Muscle of leg (tissue), 16 donors: ENCODE measurements around the gene TBC1D5. TPM values are rescaled to one million over a fixed set of nuclear protein-coding genes. Genes with fewer than 3 reads are reported as not detected.
"Not testable (repeated sequence)": the region's sequence is repeated elsewhere in the genome, so short reads cannot be mapped to it uniquely, and the experiment has no call there.

Source experiments
- DNase-seq: peaks from one replicate; pipeline ENCODE4 v3.0.0; 2013
- H3K27ac ChIP-seq: one replicate; pipeline ENCODE4 v1.5.1; 2013; ENCODE audit warnings: mild to moderate bottlenecking, low read length, control low read depth
- H3K27me3 ChIP-seq: one replicate; pipeline ENCODE4 v1.6.1; 2013; ENCODE audit warnings: low read length; ENCODE audit not compliant: control insufficient read depth, insufficient read depth
- H3K36me3 ChIP-seq: one replicate; pipeline ENCODE4 v1.6.1; 2013; ENCODE audit warnings: low read length; ENCODE audit not compliant: control insufficient read depth, insufficient read depth
- H3K4me1 ChIP-seq: one replicate; pipeline ENCODE4 v1.6.1; 2013; ENCODE audit warnings: low read length; ENCODE audit not compliant: control insufficient read depth, insufficient read depth
- H3K4me3 ChIP-seq: one replicate; pipeline ENCODE4 v1.5.1; 2013; ENCODE audit warnings: low read length, control low read depth
- H3K9me3 ChIP-seq: replicated peaks from 2 replicates; pipeline ENCODE4 v1.6.1; 2013; ENCODE audit warnings: low read depth, low read length; ENCODE audit not compliant: control insufficient read depth
- WGBS: methylation state at CpG from one replicate; pipeline ENCODE4 v1.1.5; 2013; ENCODE audit warnings: missing lambda C conversion rate; ENCODE audit not compliant: insufficient coverage; 5-methylcytosine and 5-hydroxymethylcytosine counted together
- long read RNA-seq, 11 donors: transcript quantifications; one replicate each; lab custom pipeline, GENCODE V29; 2026
- polyA plus RNA-seq, 8 donors: library from polyadenylated mRNA; unstranded; fragments of 120-200 nt; gene quantifications; one replicate each; pipeline versions ENCODE4 v1.2.1 to v1.2.3, GENCODE V29; 2013; ENCODE audit warnings: inconsistent platforms in 1 of 8, low replicate concordance in 1 of 8; ENCODE audit not compliant: insufficient read length in 8 of 8, insufficient read depth in 1 of 8
- total RNA-seq: library from RNA; stranded (reverse); fragments of 120-200 nt; gene quantifications from one replicate; pipeline ENCODE4 v1.2.4, GENCODE V29; 2013

Gene TBC1D5, protein sequence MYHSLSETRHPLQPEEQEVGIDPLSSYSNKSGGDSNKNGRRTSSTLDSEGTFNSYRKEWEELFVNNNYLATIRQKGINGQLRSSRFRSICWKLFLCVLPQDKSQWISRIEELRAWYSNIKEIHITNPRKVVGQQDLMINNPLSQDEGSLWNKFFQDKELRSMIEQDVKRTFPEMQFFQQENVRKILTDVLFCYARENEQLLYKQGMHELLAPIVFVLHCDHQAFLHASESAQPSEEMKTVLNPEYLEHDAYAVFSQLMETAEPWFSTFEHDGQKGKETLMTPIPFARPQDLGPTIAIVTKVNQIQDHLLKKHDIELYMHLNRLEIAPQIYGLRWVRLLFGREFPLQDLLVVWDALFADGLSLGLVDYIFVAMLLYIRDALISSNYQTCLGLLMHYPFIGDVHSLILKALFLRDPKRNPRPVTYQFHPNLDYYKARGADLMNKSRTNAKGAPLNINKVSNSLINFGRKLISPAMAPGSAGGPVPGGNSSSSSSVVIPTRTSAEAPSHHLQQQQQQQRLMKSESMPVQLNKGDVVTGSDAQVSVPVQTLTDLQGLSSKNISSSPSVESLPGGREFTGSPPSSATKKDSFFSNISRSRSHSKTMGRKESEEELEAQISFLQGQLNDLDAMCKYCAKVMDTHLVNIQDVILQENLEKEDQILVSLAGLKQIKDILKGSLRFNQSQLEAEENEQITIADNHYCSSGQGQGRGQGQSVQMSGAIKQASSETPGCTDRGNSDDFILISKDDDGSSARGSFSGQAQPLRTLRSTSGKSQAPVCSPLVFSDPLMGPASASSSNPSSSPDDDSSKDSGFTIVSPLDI
- 58.7 TPM for total RNA-seq
- 10 to 100 TPM; 19.0 to 36.5 (median 31.0) TPM for polyA plus RNA-seq
- long read RNA-seq, donor 1: 0 reads
- long read RNA-seq, donor 2: 0 reads
- long read RNA-seq, donor 3: 0 reads
- long read RNA-seq, donor 4: 0 reads
- long read RNA-seq, donor 5: 0 reads
- long read RNA-seq, donor 6, partial matches to known transcripts: 18 of 23 reads
- long read RNA-seq, donor 6, other reads (novel, unspliced or antisense): 5 of 23 reads
- long read RNA-seq, donor 7: 0 reads
- long read RNA-seq, donor 8, partial matches to known transcripts: 17 of 17 reads
- long read RNA-seq, donor 8, other reads (novel, unspliced or antisense): 0 of 17 reads
- long read RNA-seq, donor 9: 0 reads
- long read RNA-seq, donor 10, partial matches to known transcripts: 25 of 25 reads
- long read RNA-seq, donor 10, other reads (novel, unspliced or antisense): 0 of 25 reads
- long read RNA-seq, donor 11: 0 reads

DNA sequence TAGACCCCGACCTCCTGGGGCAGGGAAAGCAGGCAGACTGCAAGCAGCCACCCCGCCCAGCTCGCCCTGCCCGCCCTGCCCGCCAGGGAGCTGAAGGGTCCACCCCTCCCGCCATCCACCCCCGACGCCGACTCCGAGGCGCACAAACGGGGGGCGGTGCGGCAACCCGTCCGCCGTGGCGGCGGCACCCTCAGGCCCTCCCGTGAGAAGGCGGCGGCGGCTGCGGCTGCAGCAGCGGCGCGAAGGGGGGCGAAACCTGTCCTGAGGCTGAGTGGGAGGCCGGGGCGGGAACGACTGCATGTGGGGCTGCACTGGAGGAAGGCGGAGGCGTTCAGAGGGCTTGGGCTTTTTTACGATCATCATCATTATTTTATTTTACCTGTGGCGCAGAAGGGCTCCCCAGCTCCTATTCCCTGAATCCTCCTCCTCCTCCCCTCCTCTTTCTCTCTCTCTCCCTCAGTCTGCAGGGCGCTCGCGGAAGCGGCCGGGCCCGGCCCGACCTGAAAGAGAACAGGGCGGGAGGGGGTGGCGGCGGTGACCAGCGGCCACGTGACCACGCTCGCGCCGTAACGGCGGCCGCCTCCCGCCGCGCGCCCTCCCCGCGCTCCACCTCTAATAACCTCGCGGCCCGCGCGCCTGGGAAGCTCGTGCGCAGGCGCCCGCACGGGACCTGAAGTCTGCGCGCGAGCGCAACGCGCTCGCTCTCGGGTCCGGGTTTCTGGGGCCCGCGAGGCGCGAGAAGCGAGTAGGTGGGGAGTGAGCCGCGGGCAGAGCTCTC lies at the start of gene TBC1D5:
TSS of gene TBC1D5 (minus strand) at position 530 of the 778 bp plus-strand sequence. CDS start 234,061 bp downstream, outside the sequence.
- DNase-seq: peak; percentile 99
- Histone ChIP-seq H3K4me1 (peaks cover 15% of the 10 kb centered on the region), H3K36me3 (peaks cover 2% of the 10 kb centered on the region), H3K4me3 (peak within 1 kb of the TSS; percentile 88), H3K27me3 (no peaks in the 10 kb centered on the region), H3K9me3 (no peaks in the 10 kb centered on the region), H3K27ac (peak within 1 kb of the TSS; percentile 99)
- WGBS: 0% methylated on average over 67 of the region's 86 CpGs

DNA sequence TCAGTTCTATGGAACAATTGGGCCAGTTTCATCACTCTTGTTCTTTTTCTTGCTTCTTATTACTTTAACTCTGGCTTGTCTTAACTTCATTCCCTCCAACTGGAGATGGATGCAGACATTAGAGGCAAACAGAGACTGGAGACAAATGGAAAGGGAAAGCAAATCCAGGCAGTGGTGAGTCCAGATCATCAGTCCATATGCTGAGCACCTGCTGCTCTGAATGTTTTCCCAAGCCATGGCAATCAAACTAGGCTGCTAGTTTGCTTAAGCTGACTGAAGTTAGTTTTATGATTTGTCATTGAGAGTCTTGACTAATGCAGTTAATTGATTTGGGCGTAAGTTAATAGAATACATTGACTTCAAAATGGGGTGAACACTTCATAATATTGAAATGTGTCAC lies 41.0 kb upstream of the TBC1D5 start:
- no peak for DNase-seq
- no peaks in the 10 kb centered on the region for H3K27me3 ChIP-seq
- H3K9me3 ChIP-seq: no peaks in the 10 kb centered on the region
- H3K4me3 ChIP-seq: no peak overlapping the region
- H3K4me1 ChIP-seq: no peaks in the 10 kb centered on the region
- WGBS: no CpG with 5 or more reads among the region's 1 CpG
- no peak overlapping the region for H3K27ac ChIP-seq
- no peaks in the 10 kb centered on the region for H3K36me3 ChIP-seq

DNA sequence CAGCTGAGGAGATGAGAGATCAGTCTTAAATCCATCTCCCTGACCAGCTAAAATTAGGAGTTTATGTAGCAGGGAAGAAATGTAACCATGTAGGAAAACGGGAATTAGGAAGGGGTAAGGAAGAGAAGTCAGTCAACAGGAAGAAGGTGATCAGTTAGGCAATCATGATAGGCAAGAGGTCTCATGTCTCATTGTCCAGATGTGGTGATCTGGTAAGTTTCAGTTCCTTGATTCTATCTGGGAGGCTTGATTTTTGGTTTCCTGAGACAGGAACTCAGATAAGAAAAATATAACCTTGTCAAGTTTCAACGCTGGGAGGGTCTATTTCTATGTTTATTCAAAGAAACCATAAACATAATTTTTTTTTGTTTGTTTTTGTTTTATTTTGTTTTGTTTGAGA lies 40.3 kb upstream of the TBC1D5 start:
- Histone ChIP-seq H3K27ac (no peak overlapping the region), H3K27me3 (no peaks in the 10 kb centered on the region), H3K4me3 (no peak overlapping the region), H3K9me3 (no peaks in the 10 kb centered on the region), H3K4me1 (no peaks in the 10 kb centered on the region), H3K36me3 (no peaks in the 10 kb centered on the region)
- WGBS: no CpG with 5 or more reads among the region's 2 CpGs
- no peak for DNase-seq

DNA sequence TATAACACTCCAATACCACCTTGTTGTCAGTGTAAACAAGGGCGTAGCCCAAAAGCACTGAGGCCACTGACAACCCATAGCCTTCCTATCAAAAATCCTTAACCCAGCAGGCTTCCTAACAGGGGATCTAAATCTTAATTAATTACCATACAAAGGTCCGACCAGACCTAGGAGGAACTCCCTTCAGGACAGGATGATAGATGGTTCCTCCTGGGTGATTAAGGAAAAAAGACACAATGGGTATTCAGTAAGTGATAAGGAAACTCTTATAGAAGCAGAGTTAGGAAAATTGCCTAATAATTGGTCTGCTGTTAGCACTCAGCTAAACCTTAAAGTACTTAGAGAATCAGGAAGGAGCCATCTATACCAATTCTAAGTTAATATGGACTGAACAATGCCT lies 37.9 kb upstream of the TBC1D5 start:
- H3K4me3 ChIP-seq, H3K9me3 ChIP-seq, H3K27me3 ChIP-seq, H3K36me3 ChIP-seq, H3K4me1 ChIP-seq, DNase-seq, H3K27ac ChIP-seq: not testable (repeated sequence)
- WGBS: no CpG with 5 or more reads among the region's 2 CpGs

DNA sequence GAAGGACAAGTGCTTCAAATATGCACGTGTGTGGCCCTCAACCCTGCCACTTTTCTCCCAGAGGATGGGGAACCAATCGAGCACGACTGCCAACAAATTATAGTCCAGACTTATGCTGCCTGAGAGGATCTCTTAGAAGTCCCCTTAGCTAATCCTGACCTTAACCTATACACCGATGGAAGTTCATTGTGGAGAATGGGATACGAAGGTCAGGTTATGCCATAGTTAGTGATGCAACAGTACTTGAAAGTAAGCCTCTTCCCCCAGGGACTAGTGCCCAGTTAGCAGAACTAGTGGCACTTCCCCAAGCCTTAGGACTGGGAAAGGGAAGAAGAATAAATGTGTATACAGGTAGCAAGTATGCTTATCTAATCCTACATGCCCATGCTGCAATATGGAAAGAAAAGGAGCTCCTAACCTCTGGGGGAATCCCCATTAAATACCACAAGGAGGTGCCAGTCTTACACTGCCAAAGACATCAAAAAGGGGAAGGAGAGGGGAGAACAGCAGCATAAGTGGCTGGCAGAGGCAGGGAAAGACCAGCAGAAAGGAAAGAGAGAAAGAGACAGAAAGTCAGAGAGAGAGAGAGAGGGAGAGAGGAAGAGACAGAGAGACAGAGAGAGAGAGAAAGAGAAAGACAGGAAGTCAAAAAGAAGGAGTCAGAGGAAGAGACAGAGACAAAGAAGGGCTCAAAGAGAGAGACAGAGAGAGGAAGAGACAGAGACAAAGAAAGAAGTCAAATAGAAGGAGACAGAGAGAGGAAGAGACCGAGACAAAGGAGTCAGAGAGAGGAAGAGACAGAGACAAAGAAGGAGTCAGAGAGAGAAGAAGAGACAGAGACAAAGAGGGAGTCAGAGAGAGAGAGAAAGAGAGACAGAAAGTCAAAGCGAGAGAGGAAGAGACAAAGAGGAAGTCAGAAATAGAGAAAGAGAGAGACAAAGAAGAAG lies 37.1 kb upstream of the TBC1D5 start:
- not testable (repeated sequence) for DNase-seq, H3K36me3 ChIP-seq, H3K27me3 ChIP-seq, H3K4me3 ChIP-seq, H3K27ac ChIP-seq, H3K9me3 ChIP-seq, H3K4me1 ChIP-seq
- 82% methylated on average over 2 of the region's 7 CpGs for WGBS

DNA sequence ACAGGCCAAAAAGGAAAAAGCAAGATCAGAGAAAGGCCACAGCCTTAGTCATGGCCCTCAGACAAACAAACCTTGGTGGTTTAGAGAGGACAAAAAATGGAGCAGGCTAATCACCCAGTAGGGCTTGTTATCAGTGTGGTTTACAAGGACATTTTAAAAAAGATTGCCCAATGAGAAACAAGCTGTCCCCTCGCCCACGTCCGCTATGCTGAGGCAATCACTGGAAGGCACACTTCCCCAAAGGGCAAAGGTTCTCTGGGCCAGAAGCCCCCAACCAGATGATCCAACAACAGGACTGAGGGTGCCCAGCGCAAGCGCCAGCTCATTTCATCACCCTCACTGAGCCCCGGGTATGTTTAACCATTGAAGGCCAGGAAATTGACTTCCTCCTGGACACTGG lies 34.9 kb upstream of the TBC1D5 start:
- not testable (repeated sequence) for H3K27ac ChIP-seq, H3K9me3 ChIP-seq, H3K4me3 ChIP-seq, H3K4me1 ChIP-seq, H3K27me3 ChIP-seq, DNase-seq, H3K36me3 ChIP-seq
- WGBS: 93% methylated on average over 6 of the region's 6 CpGs

DNA sequence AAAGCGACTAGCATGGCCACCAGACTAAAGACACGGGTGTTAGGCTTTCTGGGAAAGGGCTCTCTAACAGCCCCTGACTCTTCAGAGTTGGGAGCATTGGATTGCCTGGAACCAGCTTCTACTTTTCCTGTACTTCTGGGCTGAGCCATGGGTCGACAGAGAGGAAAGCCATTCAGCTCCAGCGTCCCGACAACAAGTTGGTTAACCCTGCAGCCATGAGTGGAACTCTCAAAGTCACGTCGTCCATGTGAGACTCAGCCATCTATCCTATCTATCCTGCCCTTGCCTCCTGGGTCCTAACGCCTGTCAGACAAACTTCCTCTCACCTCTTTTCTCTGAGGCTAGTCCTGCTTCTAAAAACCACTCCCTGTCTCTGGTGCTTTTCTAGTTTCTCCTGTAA lies 32.6 kb upstream of the TBC1D5 start:
- no peak overlapping the region for H3K27ac ChIP-seq
- H3K4me1 ChIP-seq: no peaks in the 10 kb centered on the region
- WGBS: 93% methylated on average over 7 of the region's 8 CpGs
- H3K4me3 ChIP-seq: no peak overlapping the region
- H3K27me3 ChIP-seq: no peaks in the 10 kb centered on the region
- DNase-seq: no peak
- H3K36me3 ChIP-seq: no peaks in the 10 kb centered on the region
- no peaks in the 10 kb centered on the region for H3K9me3 ChIP-seq

DNA sequence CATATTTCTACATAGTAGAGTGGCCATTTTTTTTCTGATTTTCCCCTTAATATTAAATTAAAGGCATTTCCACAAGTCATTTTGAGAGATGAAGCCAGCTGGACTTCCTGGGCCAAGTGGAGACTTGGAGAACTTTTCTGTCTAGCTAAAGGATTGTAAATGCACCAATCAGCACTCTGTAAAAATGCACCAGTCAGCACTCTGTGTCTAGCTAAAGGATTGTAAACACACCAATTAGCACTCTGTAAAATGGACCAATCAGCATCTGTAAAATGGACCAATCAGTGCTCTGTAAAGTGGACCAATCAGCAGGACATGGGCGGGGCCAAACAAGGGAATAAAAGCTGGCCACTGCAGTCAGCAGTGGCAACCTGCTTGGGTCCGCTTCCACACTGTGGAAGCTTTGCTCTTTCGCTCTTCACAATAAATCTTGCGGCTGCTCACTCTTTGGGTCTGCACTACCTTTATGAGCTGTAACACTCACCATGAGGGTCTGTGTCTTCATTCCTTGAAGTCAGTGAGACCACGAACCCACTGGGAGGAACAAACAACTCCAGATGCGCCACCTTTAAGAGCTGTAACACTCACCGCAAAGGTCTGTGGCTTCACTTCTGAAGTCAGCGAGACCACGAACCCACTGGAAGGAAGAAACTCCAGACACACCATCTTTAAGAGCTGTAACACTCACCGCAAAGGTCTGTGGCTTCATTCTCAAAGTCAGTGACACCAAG lies 31.9 kb upstream of the TBC1D5 start:
- H3K36me3 ChIP-seq, DNase-seq, H3K9me3 ChIP-seq, H3K27ac ChIP-seq, H3K27me3 ChIP-seq, H3K4me3 ChIP-seq, H3K4me1 ChIP-seq: not testable (repeated sequence)
- WGBS: 93% methylated on average over 9 of the region's 10 CpGs
